HG03159 (cell line): ENCODE results near the gene PRMT5.
"Not testable (repeated sequence)": the region's sequence is repeated elsewhere in the genome, so short reads cannot be mapped to it uniquely, and the experiment has no call there.

Experiments
- ATAC-seq: cut with Tn5 transposase; IDR thresholded peaks from one replicate; pipeline ENCODE4 v1.9.1; 2021; ENCODE audit warnings: mild to moderate bottlenecking, moderate library complexity; ENCODE audit not compliant: unreplicated experiment

PRMT5 gene

GRCh38 chr14:22935156-22935555 lies 6.0 kb upstream of the PRMT5 start:
- ATAC-seq, result no peak

GRCh38 chr14:22932146-22932545 lies 3.0 kb upstream of the PRMT5 start:
- no peak for ATAC-seq

GRCh38 chr14:22929961-22930364 lies 787 bp upstream of the PRMT5 start:
- ATAC-seq, result peak; percentile 2

GRCh38 chr14:22928237-22929103 lies 706 bp downstream of the PRMT5 start:
- ATAC-seq, result no peak

- no peak for ATAC-seq
Measured at GRCh38 chr14:22926316-22926715, 2.9 kb downstream of the PRMT5 start.

GRCh38 chr14:22925513-22925912 lies 3.7 kb downstream of the PRMT5 start:
- ATAC-seq, result no peak

GRCh38 chr14:22923746-22924145 lies 5.4 kb downstream of the PRMT5 start:
- ATAC-seq, result no peak

- ATAC-seq, result no peak
Measured at GRCh38 chr14:22922294-22922693, 6.9 kb downstream of the PRMT5 start.

- ATAC-seq, result no peak
Measured at GRCh38 chr14:22920697-22921096, 8.5 kb downstream of the PRMT5 start.

GRCh38 chr14:22919601-22919921 lies 9.6 kb downstream of the PRMT5 start:
- no peak for ATAC-seq

GRCh38 chr14:22918804-22919600 lies 10.2 kb downstream of the PRMT5 start, which contains the start of gene RBM23:
TSS of gene RBM23 (minus strand) at chr14:22919149.
- peak; percentile 93 for ATAC-seq

- ATAC-seq, result no peak
Measured at GRCh38 chr14:22915886-22916521, 13.2 kb downstream of the PRMT5 start.

GRCh38 chr14:22914836-22915235 lies 14.3 kb downstream of the PRMT5 start:
- ATAC-seq, result not testable (repeated sequence)

GRCh38 chr14:22910916-22911315 lies 18.3 kb downstream of the PRMT5 start:
- no peak for ATAC-seq

GRCh38 chr14:22908601-22909000 lies 20.6 kb downstream of the PRMT5 start:
- ATAC-seq, result no peak

- ATAC-seq, result no peak
Measured at GRCh38 chr14:22907429-22907828, 21.7 kb downstream of the PRMT5 start.

GRCh38 chr14:22906073-22906472 lies 23.1 kb downstream of the PRMT5 start:
- no peak for ATAC-seq

GRCh38 chr14:22905627-22906026 lies 23.5 kb downstream of the PRMT5 start:
- ATAC-seq, result no peak

GRCh38 chr14:22903742-22904087 lies 25.5 kb downstream of the PRMT5 start:
- no peak for ATAC-seq

- no peak for ATAC-seq
Measured at GRCh38 chr14:22901799-22902198, 27.4 kb downstream of the PRMT5 start.

- no peak for ATAC-seq
Measured at GRCh38 chr14:22900081-22900799, 28.9 kb downstream of the PRMT5 start.
